SK-N-SH treated with all-trans-retinoic acid at 6 μM for 48 hours (cell line): ENCODE data around the gene GLOD4.

Experiments used
- ATAC-seq: fragments of 200-7000 bp; cut with Tn5 transposase; 3 replicates; pipeline ENCODE4 v1.9.1; 2020; ENCODE audit warnings: mild to moderate bottlenecking, moderate library complexity
- ARNTL ChIP-seq: fragments of 450-650 bp; formaldehyde crosslinking; IDR thresholded peaks from 2 replicates; pipeline ENCODE4 v1.5.0; 2020; ENCODE audit warnings: low read depth, mild to moderate bottlenecking, moderate library complexity, borderline replicate concordance
- BACH2 ChIP-seq: fragments of 250-450 bp; sonication (Bioruptor Pico); IDR thresholded peaks from 2 replicates; pipeline ENCODE4 v1.9.0; 2021; ENCODE audit warnings: mild to moderate bottlenecking, borderline replicate concordance
- CSDC2 ChIP-seq: fragments of 250-450 bp; sonication (Bioruptor Pico); IDR thresholded peaks from 2 replicates; pipeline ENCODE4 v1.5.0; 2020; ENCODE audit warnings: mild to moderate bottlenecking, moderate library complexity
- CSRNP3 ChIP-seq: fragments of 250-450 bp; sonication (Bioruptor Pico); IDR thresholded peaks from 2 replicates; pipeline ENCODE4 v1.5.1; 2021; ENCODE audit warnings: mild to moderate bottlenecking, moderate library complexity
- ESRRG ChIP-seq: fragments of 250-450 bp; sonication (Bioruptor Pico); IDR thresholded peaks from 2 replicates; pipeline ENCODE4 v1.6.1; 2021; ENCODE audit warnings: mild to moderate bottlenecking
- GLIS3 ChIP-seq: fragments of 250-450 bp; sonication (Bioruptor Pico); IDR thresholded peaks from 2 replicates; pipeline ENCODE4 v1.5.0; 2020; ENCODE audit warnings: mild to moderate bottlenecking, moderate library complexity
- OSR1 ChIP-seq: fragments of 250-450 bp; sonication (Bioruptor Pico); IDR thresholded peaks from 2 replicates; pipeline ENCODE4 v1.8.0; 2022; ENCODE audit warnings: moderate library complexity, mild to moderate bottlenecking, inconsistent platforms
- POU6F1 ChIP-seq: fragments of 250-450 bp; sonication (Bioruptor Pico); IDR thresholded peaks from 2 replicates; pipeline ENCODE4 v1.8.0; 2021; ENCODE audit warnings: low read depth, mild to moderate bottlenecking, moderate library complexity, borderline replicate concordance
- PPARA ChIP-seq: fragments of 250-450 bp; sonication (Bioruptor Pico); IDR thresholded peaks from 2 replicates; pipeline ENCODE4 v1.5.0; 2020; ENCODE audit warnings: mild to moderate bottlenecking, borderline replicate concordance
- RARB ChIP-seq: fragments of 250-450 bp; sonication (Bioruptor Pico); IDR thresholded peaks from 2 replicates; pipeline ENCODE4 v1.8.0; 2021; ENCODE audit warnings: mild to moderate bottlenecking, moderate library complexity
- SNAI2 ChIP-seq: fragments of 250-450 bp; sonication (Bioruptor Pico); IDR thresholded peaks from 2 replicates; pipeline ENCODE4 v1.5.0; 2020; ENCODE audit warnings: mild to moderate bottlenecking, moderate library complexity
- TCF4 ChIP-seq: fragments of 250-450 bp; sonication (Bioruptor Pico); IDR thresholded peaks from 2 replicates; pipeline ENCODE4 v1.8.0; 2021; ENCODE audit warnings: mild to moderate bottlenecking, moderate library complexity, borderline replicate concordance
- TOX ChIP-seq: fragments of 250-450 bp; sonication (Bioruptor Pico); IDR thresholded peaks from 2 replicates; pipeline ENCODE4 v1.8.0; 2021; ENCODE audit warnings: mild to moderate bottlenecking, moderate library complexity, borderline replicate concordance
- TSHZ2 ChIP-seq: fragments of 250-450 bp; sonication (Bioruptor Pico); IDR thresholded peaks from 2 replicates; pipeline ENCODE4 v1.5.0; 2020; ENCODE audit warnings: mild to moderate bottlenecking, moderate library complexity
- ZC3H10 ChIP-seq: fragments of 250-450 bp; sonication (Bioruptor Pico); IDR thresholded peaks from 2 replicates; pipeline ENCODE4 v1.5.1; 2021; ENCODE audit warnings: mild to moderate bottlenecking, moderate library complexity
- ZFP3 ChIP-seq: fragments of 250-450 bp; sonication (Bioruptor Pico); IDR thresholded peaks from 2 replicates; pipeline ENCODE4 v1.5.0; 2020; ENCODE audit warnings: mild to moderate bottlenecking, moderate library complexity
- ZFP30 ChIP-seq: fragments of 450-650 bp; formaldehyde crosslinking; IDR thresholded peaks from 2 replicates; pipeline ENCODE4 v1.5.0; 2022; ENCODE audit warnings: mild to moderate bottlenecking, moderate library complexity
- ZNF565 ChIP-seq: fragments of 450-650 bp; formaldehyde crosslinking; conservative IDR thresholded peaks from 2 replicates; pipeline ENCODE4 v1.5.0; 2020; ENCODE audit warnings: low read depth, mild to moderate bottlenecking, moderate library complexity
- ZNF70 ChIP-seq: fragments of 450-650 bp; formaldehyde crosslinking; IDR thresholded peaks from 2 replicates; pipeline ENCODE4 v1.5.0; 2020; ENCODE audit warnings: mild to moderate bottlenecking, moderate library complexity
- ZNF8 ChIP-seq: fragments of 450-650 bp; formaldehyde crosslinking; IDR thresholded peaks from 2 replicates; pipeline ENCODE4 v1.5.0; 2020; ENCODE audit warnings: mild to moderate bottlenecking, moderate library complexity
- TF ChIP-seq, protein P1 (sequence below): fragments of 250-450 bp; sonication (Bioruptor Pico); IDR thresholded peaks from 2 replicates; pipeline ENCODE4 v1.5.1; 2020; ENCODE audit warnings: low read depth, mild to moderate bottlenecking, moderate library complexity

The GLOD4 gene

DNA sequence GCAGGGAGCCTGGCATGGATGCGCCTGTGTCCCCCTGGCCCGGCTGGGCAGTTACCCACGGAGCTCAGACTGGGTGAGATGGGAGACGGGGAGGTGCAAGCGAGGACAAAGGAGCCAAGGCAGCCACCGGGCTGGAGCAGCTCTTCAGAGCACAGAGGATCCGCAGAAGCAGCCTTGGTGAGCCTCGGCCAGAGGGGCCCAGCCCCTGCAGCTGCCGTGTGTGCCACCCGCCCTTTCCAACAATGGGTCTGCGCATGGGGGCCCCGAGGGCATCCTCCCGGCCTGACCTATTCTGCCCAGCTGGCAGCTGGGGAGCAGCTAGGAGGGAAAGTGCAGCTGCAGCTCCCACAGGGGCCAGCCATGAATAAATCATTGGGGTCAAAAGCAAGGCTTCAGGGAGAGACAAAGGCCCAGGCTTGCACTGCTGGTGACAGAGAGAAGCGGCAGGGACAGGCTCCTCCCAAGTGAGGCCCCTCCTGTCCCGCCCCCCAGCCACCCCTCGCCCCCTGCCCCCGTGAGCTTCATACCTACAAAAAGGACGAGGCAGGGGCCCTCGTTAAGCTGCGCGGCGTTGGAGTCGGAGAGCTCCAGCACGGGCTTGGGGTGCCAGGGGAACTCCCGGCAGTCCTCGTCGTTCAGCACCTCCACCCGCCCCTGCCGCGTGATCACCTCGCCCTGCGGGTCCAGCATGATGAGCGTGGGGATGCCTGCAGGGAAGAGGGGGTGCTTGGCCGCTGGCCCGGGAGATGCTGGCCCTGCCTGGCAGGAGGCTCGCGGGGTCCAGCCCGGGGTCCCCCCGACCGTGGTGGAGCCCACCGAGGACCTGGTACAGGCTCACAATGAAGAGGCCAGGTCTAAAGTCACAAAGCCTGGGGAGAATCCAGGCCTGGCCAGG, 22.7 kb upstream of the GLOD4 start:
- ATAC-seq: no peak
- TF ChIP-seq, protein P1, sequence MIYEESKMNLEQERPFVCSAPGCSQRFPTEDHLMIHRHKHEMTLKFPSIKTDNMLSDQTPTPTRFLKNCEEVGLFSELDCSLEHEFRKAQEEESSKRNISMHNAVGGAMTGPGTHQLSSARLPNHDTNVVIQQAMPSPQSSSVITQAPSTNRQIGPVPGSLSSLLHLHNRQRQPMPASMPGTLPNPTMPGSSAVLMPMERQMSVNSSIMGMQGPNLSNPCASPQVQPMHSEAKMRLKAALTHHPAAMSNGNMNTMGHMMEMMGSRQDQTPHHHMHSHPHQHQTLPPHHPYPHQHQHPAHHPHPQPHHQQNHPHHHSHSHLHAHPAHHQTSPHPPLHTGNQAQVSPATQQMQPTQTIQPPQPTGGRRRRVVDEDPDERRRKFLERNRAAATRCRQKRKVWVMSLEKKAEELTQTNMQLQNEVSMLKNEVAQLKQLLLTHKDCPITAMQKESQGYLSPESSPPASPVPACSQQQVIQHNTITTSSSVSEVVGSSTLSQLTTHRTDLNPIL (CRISPR knock-in tag): no peak
- no peak for TF ChIP-seq BACH2 (CRISPR knock-in tag)
- TF ChIP-seq, all 23 proteins: peak for 0

GRCh38 chr17:802901-803881, 21.1 kb upstream of the GLOD4 start:
- ATAC-seq: no peak
- no peak for TF ChIP-seq TCF4 (CRISPR knock-in tag)
- TF ChIP-seq BACH2 (CRISPR knock-in tag): no peak
- no peak for TF ChIP-seq SNAI2 (CRISPR knock-in tag)
- TF ChIP-seq TSHZ2 (CRISPR knock-in tag): no peak
- no peak for TF ChIP-seq CSRNP3
- TF ChIP-seq OSR1 (CRISPR knock-in tag): no peak
- no peak for TF ChIP-seq ESRRG (CRISPR knock-in tag)
- TF ChIP-seq, protein P1 (CRISPR knock-in tag): no peak
- TF ChIP-seq POU6F1: no peak
- TF ChIP-seq RARB: no peak

- no peak for ATAC-seq
- no peak for TF ChIP-seq TOX (CRISPR knock-in tag)
- no peak for TF ChIP-seq ZNF565 (CRISPR knock-in tag)
- TF ChIP-seq ZNF70 (CRISPR knock-in tag): no peak
- no peak for TF ChIP-seq BACH2 (CRISPR knock-in tag)
- TF ChIP-seq SNAI2 (CRISPR knock-in tag): no peak
- TF ChIP-seq TCF4 (CRISPR knock-in tag): no peak
- no peak for TF ChIP-seq ZFP3 (CRISPR knock-in tag)
- no peak for TF ChIP-seq GLIS3 (CRISPR knock-in tag)
- TF ChIP-seq ZC3H10: no peak
- TF ChIP-seq OSR1 (CRISPR knock-in tag): no peak
- no peak for TF ChIP-seq RARB
- TF ChIP-seq, protein P1 (CRISPR knock-in tag): no peak
- TF ChIP-seq CSDC2 (CRISPR knock-in tag): no peak
- no peak for TF ChIP-seq ZNF8 (CRISPR knock-in tag)
- no peak for TF ChIP-seq ZFP30 (CRISPR knock-in tag)
- no peak for TF ChIP-seq ARNTL (CRISPR knock-in tag)
- no peak for TF ChIP-seq PPARA
- no peak for TF ChIP-seq CSRNP3
These were observed 20.4 kb upstream of the GLOD4 start for GRCh38 chr17:802481-802880.
